Cardiac atrium fibroblast (primary cell): ENCODE measurements around the gene ZNF84. TPM values are rescaled to one million over a fixed set of nuclear protein-coding genes. Genes with fewer than 3 reads are reported as not detected.

Source experiments
- total RNA-seq: library from RNA; depleted of rRNA; stranded (reverse); fragments of >200 nt; gene quantifications from 2 replicates; pipeline ENCODE4 v1.2.3, GENCODE V29; 2015

The ZNF84 gene
- total RNA-seq, result 21.4 and 26.2 TPM in 2 replicates

GRCh38 chr12:133037207-133038005 is at the start of gene ZNF84:
Gene ZNF84, plus strand, starts transcription at chr12:133037509. Its CDS starts 3,959 bp downstream, at chr12:133041468.

DNA sequence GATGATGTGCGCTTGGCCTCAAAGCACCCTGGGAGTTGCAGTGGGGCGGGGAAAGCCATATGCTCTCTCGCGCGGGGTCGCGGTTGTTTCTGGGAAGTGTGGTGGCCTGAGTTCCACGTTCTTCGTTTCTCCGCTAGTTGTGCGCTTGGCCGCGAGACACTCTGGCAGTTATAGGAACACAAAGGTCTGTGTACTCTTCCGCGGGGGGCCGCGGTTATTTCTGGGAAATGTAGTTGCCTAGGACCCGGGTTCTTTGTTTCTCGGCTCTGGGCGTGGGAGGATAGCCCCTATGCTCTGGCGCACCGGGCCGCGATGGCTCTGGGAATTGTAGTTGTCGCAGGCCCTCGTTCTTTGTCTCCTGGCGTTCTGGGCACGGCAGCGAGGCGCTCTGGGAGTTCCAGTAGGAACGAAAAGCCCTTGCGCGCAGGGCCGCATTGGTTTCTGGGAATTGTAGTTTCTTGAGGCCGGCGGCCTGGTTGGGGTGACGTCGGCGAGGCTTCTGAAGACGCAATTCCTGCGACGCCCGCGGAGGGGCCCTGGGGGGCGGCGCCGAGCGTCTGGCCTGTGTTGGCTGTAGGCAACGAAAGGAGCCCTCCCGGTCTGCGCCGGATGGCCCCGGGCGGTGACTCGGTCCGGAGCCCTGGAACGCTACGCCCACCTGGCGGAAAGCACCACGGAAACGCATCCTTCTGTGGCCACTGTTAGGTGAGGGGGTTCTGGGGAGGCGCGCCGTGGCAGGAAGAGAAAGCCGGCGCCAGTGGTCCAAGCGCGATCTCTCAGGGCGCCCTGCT is 43.3 kb downstream of the ZNF84 start, which contains the start of gene ZNF140:
Gene ZNF140, plus strand, starts transcription at position 556 of the 791 bp plus-strand sequence. CDS start 398 bp downstream, outside the sequence.

Other genes with a start within 250 kb of the ZNF84 start
- gene GOLGA3, start 208.6 kb upstream of the ZNF84 start, total RNA-seq, result 74.0 and 86.0 TPM in 2 replicates
- gene CHFR, start 149.9 kb upstream of the ZNF84 start, total RNA-seq, result 29.8 and 36.8 TPM in 2 replicates
- 4.5 and 5.0 TPM in 2 replicates for gene ZNF605, start 81.2 kb upstream of the ZNF84 start, total RNA-seq
- gene ZNF26, start 51.1 kb upstream of the ZNF84 start, total RNA-seq, result 1.4 and 5.8 TPM in 2 replicates
- gene ZNF140, start 43.4 kb downstream of the ZNF84 start, total RNA-seq, result 14.4 and 17.7 TPM in 2 replicates
- gene ZNF891, start 92.8 kb downstream of the ZNF84 start, total RNA-seq, result 0.54 and 0.81 TPM in 2 replicates
- gene ZNF10, start 93.1 kb downstream of the ZNF84 start, total RNA-seq, result 6.5 and 15.0 TPM in 2 replicates
- gene ZNF268, start 144.0 kb downstream of the ZNF84 start, total RNA-seq, result 15.3 and 17.2 TPM in 2 replicates
- not detected in 2 replicates for gene ANHX, start 198.4 kb downstream of the ZNF84 start, total RNA-seq